Endodermal cell (in vitro differentiated cells): Measurements from ENCODE around the gene DENND1A. TPM values are rescaled to one million over a fixed set of nuclear protein-coding genes. Genes with fewer than 3 reads are reported as not detected.

Experiments
- DNase-seq: peaks from one replicate; pipeline ENCODE4 v3.0.0-alpha.2; 2017
- H3K27ac ChIP-seq: 2 replicates; pipeline ENCODE4 v1.5.1; 2013; ENCODE audit warnings: mild to moderate bottlenecking, low read depth, low read length, moderate library complexity
- H3K27me3 ChIP-seq: 2 replicates; pipeline ENCODE4 v1.6.1; 2013; ENCODE audit warnings: mild to moderate bottlenecking, low read length, moderate library complexity; ENCODE audit not compliant: insufficient read depth, control insufficient read depth, poor library complexity, severe bottlenecking
- H3K36me3 ChIP-seq: 2 replicates; pipeline ENCODE4 v1.7.0; 2013; ENCODE audit warnings: mild to moderate bottlenecking, low read length, moderate library complexity; ENCODE audit not compliant: control insufficient read depth, insufficient read depth
- H3K4me1 ChIP-seq: one replicate; pipeline ENCODE4 v1.7.0; 2013; ENCODE audit warnings: low read length; ENCODE audit not compliant: control insufficient read depth, insufficient read depth
- H3K4me3 ChIP-seq: 2 replicates; pipeline ENCODE4 v1.5.1; 2013; ENCODE audit warnings: mild to moderate bottlenecking, low read length, moderate library complexity
- H3K9ac ChIP-seq: 2 replicates; pipeline ENCODE4 v1.6.1; 2013; ENCODE audit warnings: mild to moderate bottlenecking, low read length, moderate library complexity; ENCODE audit not compliant: poor library complexity, severe bottlenecking; ENCODE audit errors: extremely low read depth
- H3K9me3 ChIP-seq: 2 replicates; pipeline ENCODE4 v1.6.1; 2013; ENCODE audit warnings: mild to moderate bottlenecking, low read length, moderate library complexity; ENCODE audit not compliant: control insufficient read depth
- H3K27ac Mint-ChIP-seq: 2 replicates; pipeline ENCODE4 v1.8.0; 2020; ENCODE audit warnings: mixed read lengths
- H3K27me3 Mint-ChIP-seq: 2 replicates; pipeline ENCODE4 v1.8.0; 2021; ENCODE audit warnings: mild to moderate bottlenecking, mixed read lengths; ENCODE audit not compliant: insufficient read depth
- H3K36me3 Mint-ChIP-seq: 2 replicates; pipeline ENCODE4 v1.8.0; 2020; ENCODE audit warnings: low read depth, mixed read lengths
- H3K4me1 Mint-ChIP-seq: 2 replicates; pipeline ENCODE4 v1.8.0; 2020; ENCODE audit warnings: mixed read lengths
- H3K4me3 Mint-ChIP-seq: 2 replicates; pipeline ENCODE4 v1.8.0; 2020; ENCODE audit warnings: mild to moderate bottlenecking, moderate library complexity, mixed read lengths
- H3K9me3 Mint-ChIP-seq: 2 replicates; pipeline ENCODE4 v1.8.0; 2020; ENCODE audit warnings: mild to moderate bottlenecking, mixed read lengths
- WGBS, 2 experiments: methylation state at CpG; one replicate each; pipeline versions ENCODE4 v1.1.5 to v1.1.7; 2013; ENCODE audit warnings: missing lambda C conversion rate in 2 of 2, mixed read lengths in 1 of 2; ENCODE audit not compliant: insufficient coverage in 1 of 2, insufficient read length in 1 of 2; 5-methylcytosine and 5-hydroxymethylcytosine counted together
- total RNA-seq, 2 donors: library from RNA; stranded (reverse); fragmentation: NEBNext Ultra II Directional in 1 of 2; extraction: Animal tissue kit (Norgen Biotek cat#: 25700) in 1 of 2; gene quantifications; 2 replicates in 1 of 2; 3 replicates in 1 of 2; pipeline ENCODE4 v1.2.1, GENCODE V29; 2021
- TF ChIP-seq, protein P1 (sequence below): fragments of 200-600 bp; sonication (generic); conservative IDR thresholded peaks from 2 replicates; pipeline ENCODE4 v1.5.0; 2021; ENCODE audit warnings: antibody characterized with exemption, mild to moderate bottlenecking

Gene DENND1A
- total RNA-seq, 2 donors from 2014 or later, result 29.5 to 38.4 TPM

DNA sequence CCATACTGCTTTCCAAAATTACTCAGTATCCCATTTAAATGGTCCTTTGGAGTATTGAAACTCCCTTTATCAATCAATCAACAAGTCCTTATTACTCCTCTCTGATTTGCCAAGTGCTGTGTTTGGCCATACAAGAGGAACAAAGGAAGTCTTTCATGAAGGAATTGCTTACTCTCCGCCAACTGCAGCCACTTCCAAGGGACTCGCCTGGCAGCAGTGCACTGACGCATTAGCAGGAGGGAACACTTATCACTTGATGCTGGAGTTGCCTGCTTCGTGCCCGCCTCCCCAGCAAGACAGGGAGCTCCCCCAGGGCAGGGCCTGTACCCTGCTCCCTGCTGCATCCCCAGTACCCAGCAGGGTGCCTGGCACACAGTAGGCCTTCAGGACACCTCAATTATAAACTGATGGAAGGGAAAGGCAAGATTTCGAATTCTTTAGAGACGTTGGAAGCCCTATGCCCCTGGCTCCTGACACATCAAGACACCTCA is 476.1 kb downstream of the DENND1A start:
- H3K4me3 Mint-ChIP-seq, result no peak overlapping the region
- TF ChIP-seq, protein P1, sequence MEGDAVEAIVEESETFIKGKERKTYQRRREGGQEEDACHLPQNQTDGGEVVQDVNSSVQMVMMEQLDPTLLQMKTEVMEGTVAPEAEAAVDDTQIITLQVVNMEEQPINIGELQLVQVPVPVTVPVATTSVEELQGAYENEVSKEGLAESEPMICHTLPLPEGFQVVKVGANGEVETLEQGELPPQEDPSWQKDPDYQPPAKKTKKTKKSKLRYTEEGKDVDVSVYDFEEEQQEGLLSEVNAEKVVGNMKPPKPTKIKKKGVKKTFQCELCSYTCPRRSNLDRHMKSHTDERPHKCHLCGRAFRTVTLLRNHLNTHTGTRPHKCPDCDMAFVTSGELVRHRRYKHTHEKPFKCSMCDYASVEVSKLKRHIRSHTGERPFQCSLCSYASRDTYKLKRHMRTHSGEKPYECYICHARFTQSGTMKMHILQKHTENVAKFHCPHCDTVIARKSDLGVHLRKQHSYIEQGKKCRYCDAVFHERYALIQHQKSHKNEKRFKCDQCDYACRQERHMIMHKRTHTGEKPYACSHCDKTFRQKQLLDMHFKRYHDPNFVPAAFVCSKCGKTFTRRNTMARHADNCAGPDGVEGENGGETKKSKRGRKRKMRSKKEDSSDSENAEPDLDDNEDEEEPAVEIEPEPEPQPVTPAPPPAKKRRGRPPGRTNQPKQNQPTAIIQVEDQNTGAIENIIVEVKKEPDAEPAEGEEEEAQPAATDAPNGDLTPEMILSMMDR, result no peak
- no peaks in the 10 kb centered on the region for H3K36me3 ChIP-seq
- H3K27ac Mint-ChIP-seq, result no peak overlapping the region
- no peaks in the 10 kb centered on the region for H3K9me3 Mint-ChIP-seq
- no peak for DNase-seq
- H3K4me1 Mint-ChIP-seq, result no peaks in the 10 kb centered on the region
- no peaks in the 10 kb centered on the region for H3K27me3 Mint-ChIP-seq
- no peak overlapping the region for H3K4me3 ChIP-seq
- H3K27me3 ChIP-seq, result no peaks in the 10 kb centered on the region
- H3K36me3 Mint-ChIP-seq, result peaks cover 10% of the 10 kb centered on the region
- H3K9me3 ChIP-seq, result no peaks in the 10 kb centered on the region
- WGBS, 2 experiments, result 94 to 95% methylated on average over 5 to 7 of the region's 7 CpGs
- H3K27ac ChIP-seq, result no peak overlapping the region
- no peaks in the 10 kb centered on the region for H3K4me1 ChIP-seq
- no peak overlapping the region for H3K9ac ChIP-seq

DNA sequence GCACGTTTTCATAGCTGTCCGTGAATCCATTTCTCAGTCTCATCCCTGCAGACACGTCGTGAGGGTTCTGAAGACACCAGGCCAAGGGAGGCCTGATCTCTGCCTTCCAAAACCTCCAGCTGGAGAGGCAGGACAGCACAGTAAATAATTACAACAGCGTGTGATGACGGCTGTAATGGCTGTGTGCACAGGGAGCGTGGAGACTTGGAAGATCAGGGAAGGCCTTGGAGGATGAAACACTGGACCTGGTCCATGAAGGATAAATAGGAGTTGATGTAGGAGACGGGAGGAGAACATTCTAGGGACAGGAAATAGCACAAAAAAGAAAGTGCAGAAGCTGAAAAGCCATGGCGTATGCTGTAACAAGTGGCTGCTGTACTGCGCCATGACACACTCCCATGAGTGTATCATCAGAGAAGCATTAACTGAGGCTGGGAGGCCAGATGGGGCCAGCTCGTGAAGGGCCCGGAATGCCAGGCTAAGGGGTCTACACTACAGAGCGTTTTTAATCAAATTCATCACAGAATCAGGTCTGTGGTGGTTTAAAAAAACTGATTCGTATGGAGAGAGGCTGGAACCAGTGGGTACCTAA is 476.8 kb downstream of the DENND1A start:
- Histone ChIP-seq H3K36me3 (no peaks in the 10 kb centered on the region), H3K4me3 (no peak overlapping the region), H3K27me3 (no peaks in the 10 kb centered on the region), H3K27ac (no peak overlapping the region), H3K9ac (no peak overlapping the region), H3K9me3 (no peaks in the 10 kb centered on the region), H3K4me1 (no peaks in the 10 kb centered on the region)
- peaks cover under 1% of the 10 kb centered on the region for H3K4me1 Mint-ChIP-seq
- DNase-seq, result peak; percentile 20
- no peaks in the 10 kb centered on the region for H3K27me3 Mint-ChIP-seq
- H3K36me3 Mint-ChIP-seq, result peaks cover 10% of the 10 kb centered on the region
- H3K27ac Mint-ChIP-seq, result no peak overlapping the region
- TF ChIP-seq, protein P1, result no peak
- WGBS, 2 experiments, result 91 to 93% methylated on average over 13 to 14 of the region's 14 CpGs
- no peaks in the 10 kb centered on the region for H3K9me3 Mint-ChIP-seq
- H3K4me3 Mint-ChIP-seq, result no peak overlapping the region

GRCh38 chr9:123450996-123451395 is 478.9 kb downstream of the DENND1A start:
- peak; percentile 11 for DNase-seq
- Mint-ChIP-seq H3K4me3 (no peak overlapping the region), H3K4me1 (peaks cover 17% of the 10 kb centered on the region), H3K27me3 (no peaks in the 10 kb centered on the region), H3K27ac (no peak overlapping the region), H3K9me3 (no peaks in the 10 kb centered on the region), H3K36me3 (peaks cover 10% of the 10 kb centered on the region)
- no peak overlapping the region for H3K27ac ChIP-seq
- 94% methylated on average over 4 to 6 of the region's 6 CpGs for WGBS, 2 experiments
- H3K9me3 ChIP-seq, result no peaks in the 10 kb centered on the region
- no peaks in the 10 kb centered on the region for H3K4me1 ChIP-seq
- H3K4me3 ChIP-seq, result no peak overlapping the region
- H3K27me3 ChIP-seq, result no peaks in the 10 kb centered on the region
- TF ChIP-seq, protein P1, result no peak
- H3K9ac ChIP-seq, result no peak overlapping the region
- no peaks in the 10 kb centered on the region for H3K36me3 ChIP-seq
